Measurements from ENCODE around the gene CMTM1. TPM values are rescaled to one million over a fixed set of nuclear protein-coding genes. Genes with fewer than 3 reads are reported as not detected.

Gene CMTM1
- total RNA-seq, 1 experiment from 2014 or later: 9.4 TPM

- ChIA-PET POLR2A (ENCODE audit: unreplicated experiment) (interaction anchor here (0.6 kb wide), 1 partner anchor 304 kb away, joined by 5 read pairs; no protein-coding TSS in a partner anchor), CTCF (interaction anchor here (0.7 kb wide), 1 partner anchor 118 kb away, joined by 3 read pairs; no protein-coding TSS in a partner anchor)
- BruUV-seq (replicated peaks): no TSS peak
- Histone ChIP-seq H3K4me2 (peak overlapping the region; percentile 43), H3K4me3 (no peak overlapping the region), H3K36me3 (ENCODE audit: low read depth) (no peaks in the 10 kb centered on the region), H3F3A (ENCODE audit: insufficient read depth, low read depth) (peaks cover 17% of the 10 kb centered on the region), H3K9me3 (ENCODE audit: insufficient read depth, low read depth) (0 out of 2 replicates have a peak, but pooled peaks cover 5% of the 10 kb centered on the region), H3K27ac (peak overlapping the region; percentile 22), H3K79me2 (ENCODE audit: low read depth) (no peaks in the 10 kb centered on the region), H3K4me1 (replicated peaks; ENCODE audit: insufficient read depth) (peaks cover 22% of the 10 kb centered on the region), H2AFZ (no peak overlapping the region), H3K9me2 (ENCODE audit: insufficient read depth) (no peaks in the 10 kb centered on the region), H4K20me1 (ENCODE audit: insufficient read depth) (no peaks in the 10 kb centered on the region), H3K27me3 (ENCODE audit: insufficient read depth, low read depth) (no peaks in the 10 kb centered on the region)
- DNase-seq: no peak
- TF ChIP-seq CTCF (conservative IDR thresholded peaks at IDR 0.05) (no peak), EZH2 (IDR thresholded peaks at IDR 0.05; ENCODE audit: low read depth) (no peak)
- intact Hi-C loops (cut with micrococcal nuclease; ENCODE audit: unreplicated experiment): no loop called here
These were observed 2.9 kb downstream of the CMTM1 start for GRCh38 chr16:66569131-66569530.

DNA sequence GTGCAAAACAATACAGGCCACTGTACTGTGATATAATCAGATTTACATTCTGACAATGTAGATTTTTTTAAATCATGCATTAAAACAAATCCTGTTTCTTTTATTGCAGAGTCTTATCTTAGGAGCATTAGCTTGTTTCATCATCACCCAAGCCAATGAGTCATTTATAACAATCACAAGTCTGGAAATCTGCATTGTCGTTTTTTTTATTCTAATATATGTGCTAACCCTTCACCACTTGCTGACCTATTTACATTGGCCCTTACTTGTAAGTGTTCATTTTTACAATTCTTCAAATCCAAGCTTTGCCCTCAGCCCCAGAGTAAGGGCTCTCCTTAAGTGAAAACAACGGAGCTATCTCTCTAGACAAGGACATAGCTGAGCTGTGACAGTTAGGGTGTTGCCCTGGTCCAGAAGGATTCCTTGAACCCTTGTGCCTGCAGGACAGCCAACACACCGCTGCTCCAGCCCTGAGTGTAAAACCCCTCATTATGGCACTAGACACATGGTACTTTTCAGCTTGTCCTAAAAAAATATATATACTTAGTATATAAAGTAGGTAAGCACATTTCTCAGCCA, 3.7 kb downstream of the CMTM1 start:
- POLR2A ChIA-PET (ENCODE audit: unreplicated experiment): interaction anchor here (0.6 to 0.7 kb wide), 3 partner anchors 34 to 303 kb away, joined by 3 to 9 read pairs (median 5); partner anchors contain the start of gene CMTM3
- H3K79me2 ChIP-seq (ENCODE audit: low read depth): no peaks in the 10 kb centered on the region
- no peaks in the 10 kb centered on the region for H3K36me3 ChIP-seq (ENCODE audit: low read depth)
- peaks cover 22% of the 10 kb centered on the region for H3K4me1 ChIP-seq (replicated peaks; ENCODE audit: insufficient read depth)
- peak overlapping the region; percentile 22 for H3K27ac ChIP-seq
- CTCF ChIA-PET: interaction anchor here (0.7 kb wide), 1 partner anchor 119 kb away, joined by 3 read pairs; no protein-coding TSS in a partner anchor
- no peaks in the 10 kb centered on the region for H3K9me2 ChIP-seq (ENCODE audit: insufficient read depth)
- no TSS peak for BruUV-seq (replicated peaks)
- peaks cover 17% of the 10 kb centered on the region for H3F3A ChIP-seq (ENCODE audit: insufficient read depth, low read depth)
- H4K20me1 ChIP-seq (ENCODE audit: insufficient read depth): no peaks in the 10 kb centered on the region
- H2AFZ ChIP-seq: no peak overlapping the region
- intact Hi-C loops (cut with micrococcal nuclease; ENCODE audit: unreplicated experiment): no loop called here
- H3K27me3 ChIP-seq (ENCODE audit: insufficient read depth, low read depth): no peaks in the 10 kb centered on the region
- H3K9me3 ChIP-seq (ENCODE audit: insufficient read depth, low read depth): 0 out of 2 replicates have a peak, but pooled peaks cover 5% of the 10 kb centered on the region
- TF ChIP-seq CTCF (conservative IDR thresholded peaks at IDR 0.05) (no peak), EZH2 (IDR thresholded peaks at IDR 0.05; ENCODE audit: low read depth) (no peak)
- H3K4me2 ChIP-seq: peak overlapping the region; percentile 43
- peak in 1 of 2 experiments; percentile 76 for DNase-seq
- H3K4me3 ChIP-seq: no peak overlapping the region

DNA sequence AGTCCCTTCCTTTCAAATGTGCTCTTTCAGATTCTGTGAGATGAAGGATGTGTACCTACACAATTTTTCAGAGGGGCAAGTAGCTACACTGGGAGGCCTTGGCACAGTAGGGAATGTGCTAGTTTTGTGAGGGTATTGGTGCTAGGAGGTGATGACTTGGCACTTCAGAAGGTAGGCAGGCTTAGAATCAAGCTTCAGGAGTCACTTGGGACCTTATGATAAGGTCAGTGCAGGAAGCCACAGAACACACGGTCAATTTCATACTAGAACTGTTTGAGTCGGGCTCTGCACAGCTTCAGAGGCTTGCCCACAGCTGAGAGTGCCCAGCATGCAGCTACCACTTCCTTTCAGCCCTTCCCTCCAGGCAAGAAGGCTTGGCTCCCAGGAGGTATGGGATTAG, 6.1 kb downstream of the CMTM1 start:
- CTCF ChIA-PET: no interaction called here

More for the DNA sequence above, 6.1 kb downstream of the CMTM1 start:
- Histone ChIP-seq H3K9me3 (ENCODE audit: insufficient read depth, low read depth) (0 out of 2 replicates have a peak, but pooled peaks cover 3% of the 10 kb centered on the region), H3K4me3 (no peak overlapping the region), H3K4me1 (replicated peaks; ENCODE audit: insufficient read depth) (peaks cover 22% of the 10 kb centered on the region), H3K4me2 (no peak overlapping the region), H2AFZ (no peak overlapping the region), H3K27me3 (ENCODE audit: insufficient read depth, low read depth) (no peaks in the 10 kb centered on the region), H3K79me2 (ENCODE audit: low read depth) (no peaks in the 10 kb centered on the region), H3K36me3 (ENCODE audit: low read depth) (no peaks in the 10 kb centered on the region), H3K9me2 (ENCODE audit: insufficient read depth) (no peaks in the 10 kb centered on the region), H3K27ac (no peak overlapping the region), H3F3A (ENCODE audit: insufficient read depth, low read depth) (peaks cover 17% of the 10 kb centered on the region), H4K20me1 (ENCODE audit: insufficient read depth) (no peaks in the 10 kb centered on the region)
- TF ChIP-seq CTCF (conservative IDR thresholded peaks at IDR 0.05) (no peak), EZH2 (IDR thresholded peaks at IDR 0.05; ENCODE audit: low read depth) (no peak)
- POLR2A ChIA-PET (ENCODE audit: unreplicated experiment): no interaction called here
- intact Hi-C loops (cut with micrococcal nuclease; ENCODE audit: unreplicated experiment): no loop called here
- BruUV-seq (replicated peaks): no TSS peak
- no peak for DNase-seq
